CD4-positive, alpha-beta T cell treated with Interleukin-2 at 100 ng/mL for 4 hours (primary cell): ENCODE results near the gene CUL7.
A peak's percentile ranks its signal among the peaks of the same experiment; 100 is the strongest.

ENCODE experiments used
- DNase-seq: peaks from one replicate; pipeline ENCODE4 v3.0.0-alpha.2; 2020; ENCODE audit warnings: low spot score

Gene CUL7

DNA sequence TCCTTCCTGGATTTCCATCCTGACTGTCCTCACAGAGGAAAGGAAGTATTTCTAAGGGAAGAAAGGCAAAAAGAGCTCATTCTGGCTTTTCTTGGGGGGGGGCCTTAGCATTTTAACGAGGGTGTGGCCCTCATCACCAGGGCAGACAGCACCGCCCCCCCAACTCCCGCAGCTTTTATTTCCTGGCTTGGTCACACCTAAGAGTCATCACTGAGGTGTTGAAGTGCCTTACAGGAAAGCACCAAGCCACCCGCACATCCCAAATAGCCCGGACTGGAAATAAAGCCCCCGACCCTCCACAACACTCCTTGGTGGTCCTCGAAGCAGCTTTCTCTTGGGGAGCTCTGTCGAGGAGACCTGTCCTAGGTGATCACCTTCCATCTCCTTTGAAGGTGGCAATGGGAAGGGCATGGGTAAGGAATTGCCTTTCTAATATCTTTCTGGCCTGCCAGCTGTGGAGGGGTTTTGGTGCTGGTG, 23.7 kb upstream of the CUL7 start:
- no peak for DNase-seq

DNA sequence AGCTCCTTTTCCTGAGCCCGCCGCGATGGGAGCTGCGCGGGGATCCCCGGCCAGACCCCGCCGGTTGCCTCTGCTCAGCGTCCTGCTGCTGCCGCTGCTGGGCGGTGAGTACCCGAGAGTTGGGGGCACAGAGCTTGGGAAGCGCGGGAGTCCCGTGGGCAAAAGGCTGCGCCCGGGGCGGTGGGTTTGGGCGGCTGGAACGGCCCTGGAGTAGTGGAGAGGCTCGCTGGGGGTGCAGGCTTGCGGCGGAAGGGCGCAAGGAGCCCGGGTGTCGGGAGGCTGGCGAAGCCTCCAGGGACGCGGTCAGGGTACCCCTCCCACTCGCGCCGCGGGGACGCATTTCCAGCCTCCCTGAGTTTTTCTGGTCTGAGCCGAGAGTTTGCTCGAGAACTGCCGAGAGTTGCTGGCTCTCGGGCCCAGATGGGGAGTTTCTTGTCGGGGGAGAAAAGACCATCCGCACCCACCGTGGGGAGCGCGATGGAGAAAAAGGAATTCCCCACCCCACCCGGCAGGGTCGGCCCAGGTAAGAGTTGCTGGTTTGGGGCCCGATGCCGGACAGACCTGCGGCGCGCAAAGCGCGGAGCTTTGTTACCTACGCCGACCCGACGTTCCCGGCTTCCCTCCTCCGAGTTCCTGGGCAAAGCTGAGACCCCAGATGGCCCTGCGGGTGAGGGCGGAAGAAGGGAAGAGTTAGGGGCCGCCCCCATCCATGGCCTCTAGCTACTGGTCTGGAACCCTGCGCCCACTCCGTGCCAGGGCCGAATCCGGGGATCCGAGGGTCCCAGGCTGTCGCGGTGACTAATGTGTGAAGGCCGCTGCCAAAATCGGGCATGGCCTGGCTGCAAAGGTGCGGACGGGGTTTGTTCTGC, 23.0 kb upstream of the CUL7 start:
- no peak for DNase-seq

DNA sequence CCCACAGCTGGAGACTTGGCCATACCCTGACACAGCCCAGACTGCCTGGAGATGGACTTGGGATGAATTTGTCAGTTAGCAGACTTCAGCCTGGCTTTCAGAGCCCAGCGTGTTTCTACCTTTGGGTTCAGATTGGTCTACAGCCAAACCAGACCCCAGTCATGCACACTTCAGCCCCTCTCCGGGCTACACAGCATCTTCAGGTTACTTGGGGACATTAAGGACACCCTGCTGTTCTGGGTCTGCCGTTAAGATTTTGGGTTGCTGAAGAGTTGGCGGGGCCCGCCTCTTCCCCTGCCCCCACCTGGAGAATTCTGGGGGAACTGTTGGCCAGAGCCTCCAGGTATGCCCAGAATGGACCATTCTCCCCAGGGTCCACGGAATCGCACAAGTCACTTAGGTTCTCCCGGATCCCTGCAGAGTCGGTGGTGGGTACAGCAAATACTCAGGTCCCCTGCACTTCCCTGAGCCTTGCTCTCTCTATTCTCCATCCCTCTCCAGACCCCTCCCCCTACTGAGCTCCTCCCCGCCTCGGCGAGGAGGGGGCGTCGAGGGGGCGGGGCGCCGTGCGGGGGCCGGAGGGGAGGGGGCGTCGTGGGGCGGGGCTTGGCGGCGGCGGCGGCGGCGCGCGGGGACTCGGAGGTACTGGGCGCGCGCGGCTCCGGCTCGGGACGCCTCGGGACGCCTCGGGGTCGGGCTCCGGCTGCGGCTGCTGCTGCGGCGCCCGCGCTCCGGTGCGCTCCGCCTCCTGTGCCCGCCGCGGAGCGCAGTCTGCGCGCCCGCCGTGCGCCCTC, 22.2 kb upstream of the CUL7 start, which contains the start of gene PTK7:
PTK7 (plus strand) TSS at position 645 of the 794 bp plus-strand sequence. CDS start 175 bp downstream, outside the sequence.
- DNase-seq = no peak

DNA sequence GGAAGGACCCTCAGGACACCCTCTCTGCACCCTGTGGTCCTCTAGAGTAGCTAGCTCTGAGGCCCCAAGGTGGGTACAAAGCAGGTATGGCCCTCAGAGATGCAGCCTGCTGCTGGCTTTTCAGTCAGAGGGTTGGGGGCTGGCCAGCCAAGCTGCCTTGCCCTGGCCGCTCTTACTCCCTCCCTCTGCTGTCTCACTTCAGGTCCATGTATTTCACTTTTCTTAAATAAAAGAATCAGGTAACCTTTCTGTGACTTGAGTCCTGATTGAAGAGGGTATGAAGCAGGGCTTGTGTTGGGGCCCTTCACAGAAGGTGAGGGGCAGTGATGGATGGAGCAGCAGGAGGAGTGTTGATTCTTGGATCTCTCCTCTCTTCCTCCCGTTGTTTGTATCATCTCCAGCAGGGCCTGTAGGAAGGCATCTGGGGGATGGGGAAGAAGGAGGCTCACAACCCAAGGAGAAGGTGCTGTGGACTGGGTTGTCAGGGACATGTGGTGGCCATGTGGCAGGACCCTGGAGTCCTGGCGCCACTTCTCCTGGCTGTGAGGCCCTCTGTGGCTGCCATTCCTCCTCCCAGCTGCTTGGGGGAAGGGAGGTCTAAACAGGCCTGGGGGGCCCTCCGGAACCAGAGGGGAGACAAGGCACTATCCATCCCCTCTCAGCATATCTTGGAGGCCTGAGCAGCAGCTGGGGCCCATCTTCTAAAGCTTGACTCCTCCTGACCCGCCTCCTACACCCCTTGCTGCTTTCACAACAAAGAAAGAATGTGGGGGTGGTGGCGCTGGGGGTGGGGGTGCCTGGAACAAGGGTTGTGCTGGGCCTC, 21.4 kb upstream of the CUL7 start:
- DNase-seq = no peak

DNA sequence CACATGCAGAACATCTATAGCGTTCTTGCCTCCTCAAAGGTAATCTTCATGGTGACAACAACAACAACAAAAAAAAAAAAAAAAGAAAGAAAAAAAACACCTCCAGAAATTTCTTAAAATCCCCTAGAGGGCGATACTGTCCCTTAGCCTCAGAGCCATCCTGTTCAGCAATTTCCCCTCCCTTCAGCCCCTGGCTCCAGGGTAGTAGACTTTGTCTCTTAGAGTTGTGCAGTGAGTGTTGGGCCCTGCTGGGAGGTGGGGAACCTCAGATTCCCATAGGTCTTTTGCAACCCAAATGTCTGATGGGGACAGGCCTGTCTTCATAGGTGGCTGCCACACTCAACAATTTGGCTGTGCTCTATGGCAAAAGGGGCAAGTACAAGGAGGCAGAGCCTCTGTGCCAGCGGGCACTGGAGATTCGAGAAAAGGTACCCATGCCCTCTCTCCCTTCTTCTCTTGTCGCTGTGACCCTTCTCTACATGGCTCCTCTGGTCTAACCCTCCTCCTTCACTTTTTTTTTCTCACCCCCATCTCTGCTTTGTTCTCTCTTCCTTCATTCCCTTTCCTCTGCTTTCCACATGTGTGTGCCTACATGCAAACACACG, 16.5 kb upstream of the CUL7 start:
- peak; percentile 22 for DNase-seq

DNA sequence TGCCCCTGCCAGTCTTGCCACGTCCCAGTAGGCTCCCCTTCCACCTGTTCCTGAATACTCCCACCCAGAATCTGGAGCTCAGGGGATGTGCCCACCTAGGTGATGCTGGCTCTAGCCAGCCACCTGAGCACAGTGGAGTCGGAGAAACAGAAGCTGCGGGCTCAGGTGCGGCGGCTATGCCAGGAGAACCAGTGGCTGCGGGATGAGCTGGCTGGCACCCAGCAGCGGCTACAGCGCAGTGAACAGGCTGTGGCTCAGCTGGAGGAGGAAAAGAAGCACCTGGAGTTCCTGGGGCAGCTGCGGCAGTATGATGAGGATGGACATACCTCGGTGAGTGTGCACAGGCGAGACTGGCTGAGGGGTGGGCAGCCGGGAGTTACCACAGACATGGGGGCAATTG, 9.2 kb upstream of the CUL7 start:
- DNase-seq = no peak

DNA sequence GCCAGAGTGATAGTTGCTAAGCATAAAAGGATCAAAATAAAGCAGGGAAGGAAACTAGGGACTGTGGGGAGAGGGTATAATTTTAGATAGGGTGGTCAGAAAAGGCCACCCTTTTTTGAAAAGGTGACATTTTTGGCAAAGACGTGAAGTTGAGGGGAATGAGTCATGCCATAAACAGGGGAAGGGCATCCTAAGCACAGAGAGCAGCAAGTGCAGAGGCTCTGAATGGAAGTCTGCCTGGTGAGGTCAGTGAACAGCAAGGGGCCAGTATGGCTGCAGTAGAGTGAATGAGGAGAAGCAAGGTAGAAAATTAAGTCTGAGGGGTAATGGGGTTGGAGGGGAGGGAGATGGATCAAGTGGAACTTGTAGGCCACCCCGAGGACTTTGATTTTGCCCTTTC, 8.2 kb upstream of the CUL7 start:
- DNase-seq = no peak

DNA sequence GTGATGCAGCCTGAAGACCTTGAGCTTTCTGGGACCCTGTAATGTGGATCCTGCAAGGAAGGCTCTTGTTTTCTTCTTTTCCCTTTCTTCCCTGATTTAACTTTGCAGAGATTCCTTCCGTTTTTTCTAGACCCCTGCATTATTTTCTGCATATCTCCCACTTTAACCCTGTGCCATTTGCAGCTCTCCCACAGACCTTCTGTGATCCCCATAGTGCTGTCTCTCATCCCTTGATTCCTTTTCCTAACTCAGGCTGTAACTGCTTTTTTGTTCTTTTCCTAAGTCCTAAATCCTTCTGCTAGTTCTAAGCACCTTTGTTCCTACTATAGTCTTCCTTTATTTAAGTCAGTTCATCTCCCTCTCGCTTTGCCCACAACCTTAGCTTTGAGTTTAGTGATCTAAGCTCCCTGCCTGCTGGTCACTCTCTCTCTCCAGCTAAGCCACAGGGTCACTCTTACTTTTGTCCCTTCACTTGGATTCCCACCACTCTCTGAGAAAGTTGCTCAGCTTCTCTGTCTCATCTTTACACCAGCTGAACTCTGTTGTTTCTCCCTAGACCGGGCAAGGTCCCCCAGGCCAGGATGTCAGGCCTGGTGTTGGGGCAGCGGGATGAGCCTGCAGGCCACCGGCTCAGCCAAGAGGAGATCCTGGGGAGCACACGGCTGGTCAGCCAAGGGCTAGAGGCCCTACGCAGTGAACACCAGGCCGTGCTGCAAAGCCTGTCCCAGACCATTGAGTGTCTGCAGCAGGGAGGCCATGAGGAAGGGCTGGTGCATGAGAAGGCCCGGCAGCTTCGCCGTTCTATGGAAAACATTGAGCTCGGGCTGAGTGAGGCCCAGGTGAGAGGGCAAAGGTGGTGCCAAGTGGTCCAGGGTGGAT, 7.3 kb upstream of the CUL7 start:
- DNase-seq = no peak

DNA sequence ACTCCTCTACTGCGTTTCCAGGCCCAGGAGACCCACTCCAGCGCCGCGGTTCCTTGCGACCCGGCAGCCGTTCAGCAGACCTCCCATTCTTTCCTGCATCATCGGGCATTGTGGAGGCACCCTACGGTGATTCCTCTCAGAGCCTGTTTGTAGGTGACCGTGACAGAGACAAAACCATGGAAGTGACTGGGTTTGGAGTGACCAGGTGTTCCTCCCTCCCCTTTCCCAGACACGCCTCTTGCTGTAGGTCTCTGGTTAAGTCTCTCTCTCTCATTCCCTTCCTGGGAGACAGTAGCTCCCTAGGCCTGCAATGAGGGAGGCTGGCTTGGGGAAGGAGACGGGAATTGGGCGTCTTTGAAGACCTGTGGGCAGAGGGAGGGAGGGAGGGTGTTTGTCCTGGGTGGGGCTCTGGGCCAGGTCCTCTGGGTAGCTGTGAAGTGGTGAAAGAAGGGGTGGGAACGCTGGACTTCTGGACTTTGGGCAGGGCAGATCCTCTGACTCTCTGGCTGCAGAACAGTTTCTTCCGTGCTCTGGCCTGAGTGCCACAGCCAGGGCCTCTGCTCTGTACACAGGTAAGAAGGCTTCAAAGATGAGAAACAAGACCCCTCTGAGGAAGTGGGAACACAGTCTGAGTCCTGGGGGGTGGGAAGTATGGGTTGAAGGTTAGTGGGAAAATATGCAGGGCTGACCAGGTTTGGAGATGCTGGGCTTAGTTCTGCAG, 6.5 kb upstream of the CUL7 start:
- no peak for DNase-seq

DNA sequence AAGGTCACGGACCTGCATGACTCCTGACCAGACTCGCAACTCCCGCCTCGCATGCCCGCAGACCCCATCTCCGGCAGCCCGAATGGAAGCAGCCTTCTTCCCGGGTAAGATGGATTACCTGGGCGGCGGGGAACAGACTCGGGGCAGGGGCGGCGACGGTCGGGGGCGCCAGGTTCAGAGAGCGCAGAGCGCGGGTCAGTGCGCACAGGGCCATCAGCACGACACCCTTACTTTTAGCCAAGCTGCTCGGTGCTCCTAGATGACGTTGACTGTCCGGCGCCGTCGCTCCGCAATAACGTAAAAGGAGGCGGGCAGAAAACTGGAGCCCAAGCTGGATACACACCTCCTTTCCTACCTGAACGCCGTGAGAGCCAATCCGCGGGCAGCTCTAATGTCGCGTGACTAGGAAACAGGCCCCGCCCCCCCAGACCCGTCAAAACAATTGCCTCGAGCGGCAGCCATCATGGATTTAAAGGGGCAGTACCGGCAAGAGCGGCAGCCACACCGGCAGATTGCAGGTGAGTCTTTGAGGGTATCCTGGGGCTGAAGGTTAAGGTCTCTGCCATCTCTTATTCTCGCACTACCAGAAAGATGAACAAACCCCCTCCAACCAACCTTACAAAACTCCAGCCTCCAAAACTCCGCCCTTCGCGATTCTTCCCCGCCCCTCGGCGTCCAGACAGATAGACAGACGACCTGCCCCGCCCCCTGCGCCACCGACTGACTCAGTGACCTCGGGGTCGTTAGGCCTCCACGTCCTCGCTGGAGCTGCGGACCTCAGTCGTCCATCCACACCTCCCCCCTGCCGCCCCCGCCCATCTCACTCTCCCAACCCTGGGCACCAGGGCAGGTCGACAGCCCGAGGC, 5.8 kb upstream of the CUL7 start, which contains the start of the genes KLC4 and MRPL2:
KLC4 (plus strand) TSS at position 464 of the 866 bp plus-strand sequence. CDS start 1,705 bp downstream, outside the sequence.
MRPL2 (minus strand) TSS at position 267 of the 866 bp plus-strand sequence; CDS start at position 214, 53 bp downstream.
- peak; percentile 98 for DNase-seq

DNA sequence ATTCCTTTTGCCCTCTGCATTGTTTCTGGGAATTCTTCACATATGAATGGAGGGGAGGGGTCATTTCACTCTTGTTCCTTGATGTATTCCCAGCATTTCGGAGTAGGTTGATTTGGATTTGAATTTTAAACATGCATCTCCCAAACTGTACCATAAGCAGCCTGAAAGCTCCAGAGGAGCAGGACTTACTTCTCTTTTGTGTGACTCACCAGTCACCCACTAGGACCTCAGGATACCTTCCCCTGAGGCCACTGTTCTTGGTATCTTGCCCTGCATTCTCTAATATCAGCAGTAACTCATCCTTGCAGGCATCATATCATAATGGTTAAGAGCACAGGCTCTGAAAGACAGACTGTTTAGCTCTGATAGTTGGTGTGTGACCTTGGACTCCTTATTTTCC, 4.9 kb upstream of the CUL7 start:
- no peak for DNase-seq

DNA sequence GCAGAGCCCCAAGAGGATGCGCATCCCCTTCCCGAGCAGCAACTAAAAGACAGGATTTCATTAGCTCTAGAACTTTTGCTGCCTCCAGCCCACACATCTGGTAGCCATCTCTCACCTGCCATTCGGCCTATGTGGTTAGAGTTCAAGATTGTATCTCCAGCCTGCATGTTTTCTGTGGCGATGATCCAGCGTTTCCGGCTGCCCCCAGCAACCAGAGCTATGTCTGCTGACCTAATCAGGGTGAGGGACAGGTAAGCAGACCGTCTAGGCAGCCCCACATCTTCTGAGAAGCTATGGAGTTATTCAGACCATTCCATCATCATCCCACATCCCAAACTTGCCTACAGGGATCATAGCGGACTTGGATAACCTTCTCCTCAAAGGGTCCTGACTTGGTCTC, 2.3 kb upstream of the CUL7 start:
- no peak for DNase-seq

DNA sequence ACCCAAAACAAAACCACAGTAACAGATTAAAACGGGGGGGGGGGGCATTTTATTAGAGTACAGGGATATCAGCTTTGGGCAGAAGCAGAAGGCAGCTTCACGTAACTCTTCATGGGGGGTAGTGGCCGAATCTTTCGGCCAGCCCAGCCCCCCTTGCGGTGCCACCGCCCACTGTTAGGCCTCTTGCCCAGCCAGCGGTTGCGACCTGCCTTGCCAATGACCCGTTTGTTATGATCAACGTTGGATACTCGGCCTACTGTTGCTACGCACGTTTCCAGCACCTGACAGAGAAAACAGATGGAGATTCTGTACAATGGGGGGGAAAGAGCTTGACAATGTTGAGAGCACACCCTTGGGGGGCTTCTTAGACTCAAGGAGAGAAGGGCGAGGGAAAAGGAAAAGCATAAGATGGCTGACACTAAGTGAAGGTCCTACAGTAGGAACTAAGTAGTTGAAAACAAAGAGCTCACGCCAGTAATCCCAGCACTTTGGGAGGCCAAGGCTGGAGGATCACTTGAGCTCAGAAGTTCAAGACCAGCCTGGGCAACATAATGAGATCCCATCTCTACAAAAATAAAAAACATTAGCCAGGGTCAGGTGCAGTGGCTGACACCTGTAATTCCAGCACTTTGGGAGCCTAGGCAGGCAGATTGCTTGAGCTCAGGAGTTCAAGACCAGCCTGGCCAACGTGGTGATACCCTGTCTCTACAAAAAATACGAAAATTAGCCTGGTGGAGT, 724 bp upstream of the CUL7 start:
- DNase-seq = no peak

DNA sequence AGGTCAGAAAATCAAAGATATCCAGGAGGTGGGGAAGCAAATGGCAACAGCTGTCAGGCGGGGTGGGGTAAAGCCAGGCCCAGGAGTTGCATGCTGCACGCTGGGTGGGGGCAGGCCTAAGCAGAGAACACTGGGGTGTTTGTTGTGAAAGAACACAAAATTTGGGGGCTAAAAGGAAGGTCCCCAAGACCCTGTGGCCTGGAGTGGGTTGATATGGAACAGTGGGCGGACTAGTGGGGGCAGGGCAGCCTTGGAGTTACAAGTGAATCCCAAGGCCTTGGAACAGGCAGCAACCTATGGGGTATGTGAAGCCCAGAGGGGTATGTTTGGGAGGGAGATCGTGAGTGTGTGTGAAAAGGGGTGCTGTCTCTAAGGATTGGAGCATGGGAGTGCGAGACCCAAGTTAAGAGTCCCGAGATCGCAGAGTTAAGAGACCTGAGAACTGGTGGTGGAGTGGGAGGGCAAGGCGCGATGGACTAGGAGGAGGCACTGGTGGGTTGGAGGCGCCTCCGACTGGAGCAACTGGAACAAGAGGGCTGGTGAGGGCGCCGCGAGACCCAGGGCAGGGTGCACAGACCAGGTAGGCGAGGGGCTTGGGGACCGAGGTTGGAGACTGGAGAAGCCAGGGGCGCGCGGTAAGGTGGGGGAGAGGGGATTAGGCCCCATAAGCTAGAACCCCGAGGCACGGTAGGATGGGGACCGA, 658 bp downstream of the CUL7 start:
- DNase-seq = no peak

DNA sequence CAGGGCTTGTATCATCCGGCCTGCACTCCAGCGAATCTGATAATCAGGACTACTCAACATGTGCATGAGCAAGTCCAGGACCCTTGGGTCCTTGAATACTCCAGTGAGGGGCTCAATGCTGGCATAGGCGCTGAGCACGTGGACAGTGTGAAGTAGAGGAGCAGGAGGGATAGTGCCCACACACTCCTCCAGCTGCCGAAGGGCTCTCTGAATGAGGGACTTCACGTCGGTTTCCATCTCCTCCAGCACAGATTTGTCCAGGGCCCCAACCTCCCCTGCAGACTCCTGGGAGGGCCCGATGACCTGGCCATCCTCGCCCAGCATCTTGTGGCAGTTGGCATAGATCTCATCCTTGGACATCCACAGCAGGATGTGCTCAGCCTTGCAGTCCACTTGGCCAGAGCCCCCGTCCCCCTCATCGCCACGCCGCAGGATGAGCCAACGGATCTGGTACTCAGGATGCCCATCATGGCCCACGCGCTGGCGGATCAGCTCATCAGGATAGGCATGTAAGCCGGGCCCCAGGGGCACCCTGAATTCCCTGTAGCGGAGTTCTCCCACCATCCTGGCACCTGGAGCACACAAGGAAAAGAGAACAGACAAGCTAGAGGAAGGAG, 1.3 kb downstream of the CUL7 start:
- DNase-seq = no peak

DNA sequence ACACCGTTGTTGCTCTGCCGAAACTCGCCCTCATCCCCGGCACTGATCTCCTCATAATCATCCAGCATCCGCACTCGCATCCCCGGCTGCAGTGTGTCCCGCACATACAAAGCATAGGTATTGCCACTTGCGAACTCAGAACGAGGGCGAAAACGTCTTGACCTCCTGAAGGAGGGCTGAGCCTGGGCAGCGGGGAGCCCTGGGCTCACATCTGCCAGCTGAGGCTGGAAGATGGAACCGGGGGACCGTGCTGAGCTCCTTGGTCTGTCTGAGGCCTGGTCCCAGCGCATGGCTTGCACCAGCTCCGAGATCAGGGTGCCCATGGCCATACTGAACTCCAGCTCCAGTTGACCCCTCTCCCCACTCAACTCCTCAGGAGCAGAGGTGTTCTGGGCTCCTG, 2.7 kb downstream of the CUL7 start:
- DNase-seq = no peak

DNA sequence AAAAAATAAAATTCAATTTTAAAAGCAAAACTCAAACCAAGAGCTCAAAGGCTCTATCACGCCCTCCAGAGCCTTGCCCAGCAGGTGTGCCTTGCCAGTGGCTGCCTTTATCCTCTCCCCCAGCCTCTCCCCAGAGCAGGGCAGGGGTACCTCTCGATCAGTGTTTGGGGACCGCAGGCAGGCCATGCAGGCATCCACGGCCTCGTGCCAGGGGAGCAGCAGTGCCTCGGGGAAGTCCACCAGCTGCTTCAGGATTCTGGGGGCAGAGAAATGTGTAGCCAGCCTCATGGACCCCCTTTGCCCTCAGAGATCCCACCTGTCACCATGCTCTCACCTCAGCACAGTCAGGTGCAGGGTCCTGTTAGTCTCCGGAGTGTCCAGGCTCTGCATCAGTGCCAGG, 5.7 kb downstream of the CUL7 start:
- DNase-seq = no peak
